Activated T-cell treated with anti-CD3 and anti-CD28 coated beads, Interleukin-2, amount 50 U/mL, for 1 hour (primary cell): ENCODE data around the gene CACFD1.

Source experiments
- DNase-seq: peaks from one replicate; pipeline ENCODE4 v3.0.0-alpha.2; 2020

The CACFD1 gene

GRCh38 chr9:133520121-133520835 is 60.5 kb downstream of the CACFD1 start:
- no peak for DNase-seq
